HepG2 (cell line): ENCODE data around the gene CDKL2. TPM values are rescaled to one million over a fixed set of nuclear protein-coding genes. Genes with fewer than 3 reads are reported as not detected.

ENCODE experiments used
- ATAC-seq: fragments of 200-7000 bp; cut with Tn5 transposase; 3 replicates; pipeline ENCODE4 v1.9.1; 2020; ENCODE audit warnings: mild to moderate bottlenecking, moderate library complexity
- BruUV-seq: library from RNA; stranded (reverse); fragments of 400-500 nt; replicated peaks from 2 replicates; lab custom pipeline; 2021; lab: Mats Ljungman, UMichigan
- CTCF ChIA-PET: fragments of 300-600 bp; formaldehyde crosslinking; extraction: SDS; loops from one replicate; lab custom pipeline; 2021; ENCODE audit warnings: low total read pairs, inconsistent platforms, low intra/inter-chr PET ratio; lab: Yijun Ruan, JAX
- POLR2A ChIA-PET: fragments of 350-600 bp; sonication (Branson Sonifier 250); formaldehyde crosslinking; loops from one replicate; lab custom pipeline; 2020; ENCODE audit warnings: antibody characterized with exemption, inconsistent platforms; lab: Yijun Ruan, JAX
- DNase-seq: peaks from one replicate; pipeline ENCODE4 v3.0.0-alpha.2; 2015; ENCODE audit warnings: low spot score
- FAIRE-seq: peaks from 3 replicates; lab custom pipeline; 2011; peaks lifted over from hg19 to GRCh38; lab: Jason Lieb, UNC
- H2AFZ ChIP-seq: one replicate; pipeline ENCODE4 v1.6.1; 2011; ENCODE audit warnings: low read length, inconsistent platforms
- H3K27ac ChIP-seq: fragments of 300-600 bp; 3 replicates; pipeline ENCODE4 v1.8.0; 2011; ENCODE audit warnings: mixed run types, mild to moderate bottlenecking, mixed read lengths, low read length, inconsistent platforms; ENCODE audit not compliant: insufficient read depth; ENCODE audit errors: extremely low read length
- H3K27me3 ChIP-seq, 2 experiments: fragments of 200-600 bp in 1 of 2; 2 replicates in 1 of 2; 3 replicates in 1 of 2; pipeline versions ENCODE4 v1.6.0 to v1.8.0; 2011; ENCODE audit warnings: low read length in 2 of 2, mild to moderate bottlenecking in 2 of 2, moderate library complexity in 2 of 2, inconsistent platforms in 1 of 2; ENCODE audit not compliant: insufficient read depth in 2 of 2, control insufficient read depth in 1 of 2
- H3K36me3 ChIP-seq, 2 experiments: fragments of 200-600 bp in 1 of 2; replicated peaks in 1 of 2; 2 replicates in 1 of 2; 3 replicates in 1 of 2; pipeline versions ENCODE4 v1.5.1 to v1.8.0; 2011; ENCODE audit warnings: low read length in 2 of 2, inconsistent platforms in 1 of 2; ENCODE audit not compliant: insufficient read depth in 2 of 2, control insufficient read depth in 1 of 2
- H3K4me1 ChIP-seq: 2 replicates; pipeline ENCODE4 v1.5.1; 2012; ENCODE audit warnings: low read length, inconsistent platforms; ENCODE audit not compliant: insufficient read depth
- H3K4me2 ChIP-seq: 2 replicates; pipeline ENCODE4 v1.6.0; 2011; ENCODE audit warnings: low read depth, low read length, inconsistent platforms
- H3K4me3 ChIP-seq, 3 experiments: fragments of 200-600 bp in 1 of 3; sonication (generic), shearing (Covaris generic) in 1 of 3; replicated peaks in 1 of 3; 2 replicates each; pipeline ENCODE4 v1.5.1; 2011 to 2016; ENCODE audit warnings: low read length in 3 of 3, inconsistent platforms in 2 of 3, low read depth in 2 of 3, mild to moderate bottlenecking in 2 of 3, control low read depth in 1 of 3, mixed read lengths in 1 of 3; ENCODE audit not compliant: insufficient read depth in 1 of 3
- H3K79me2 ChIP-seq: one replicate; pipeline ENCODE4 v1.6.1; 2011; ENCODE audit warnings: low read length, inconsistent platforms; ENCODE audit not compliant: insufficient read depth
- H3K9ac ChIP-seq: 2 replicates; pipeline ENCODE4 v1.6.0; 2011; ENCODE audit warnings: mild to moderate bottlenecking, low read depth, low read length, inconsistent platforms; ENCODE audit not compliant: insufficient read depth
- H3K9me3 ChIP-seq: 2 replicates; pipeline ENCODE4 v1.5.1; 2012; ENCODE audit warnings: mild to moderate bottlenecking, low read length
- H4K20me1 ChIP-seq: 2 replicates; pipeline ENCODE4 v1.6.0; 2011; ENCODE audit warnings: inconsistent platforms, mild to moderate bottlenecking, low read length, moderate library complexity; ENCODE audit not compliant: insufficient read depth
- DMTF1 ChIP-seq: sonication (generic); formaldehyde crosslinking; IDR thresholded peaks from 2 replicates; pipeline ENCODE4 v1.4.0; 2020; ENCODE audit warnings: mild to moderate bottlenecking, missing genetic modification reagents
- MNT ChIP-seq: fragments of 450-650 bp; IDR thresholded peaks from 2 replicates; pipeline ENCODE4 v1.6.1; 2016
- ZBTB42 ChIP-seq: sonication (generic); formaldehyde crosslinking; IDR thresholded peaks from 2 replicates; pipeline ENCODE4 v1.5.0; 2020; ENCODE audit warnings: mild to moderate bottlenecking, missing genetic modification reagents
- WGBS: methylation state at CpG from one replicate; pipeline ENCODE4 v1.1.6; 2017; ENCODE audit warnings: low lambda C conversion rate; 5-methylcytosine and 5-hydroxymethylcytosine counted together
- in situ Hi-C: cut with HindIII; loops from 2 replicates; pipeline ENCODE4 v1.10.0; 2017; ENCODE audit warnings: low pct_unique_long_range_greater_than_20kb; ENCODE audit not compliant: extremely low pct_ligation_motif_present
- intact Hi-C: fragments of 100-400 bp; cut with micrococcal nuclease; formaldehyde crosslinking; loops from one replicate; pipeline ENCODE4 v1.10.0; 2022; ENCODE audit not compliant: unreplicated experiment
- polyA plus RNA-seq, 8 experiments: library from polyadenylated mRNA; depleted of rRNA in 3 of 8; stranded (reverse) in 7 of 8; unstranded in 1 of 8; fragments of >200 nt; fragmentation: Illumina TruSeq in 4 of 8; extraction: Trizol in 4 of 8; gene quantifications; 2 replicates each; pipeline versions ENCODE4 v1.2.1 to v1.2.3, GENCODE V29; 2011 to 2016; ENCODE audit warnings: low read depth in 4 of 8, missing spikeins in 1 of 8, mixed read lengths in 1 of 8; ENCODE audit not compliant: insufficient read depth in 1 of 8
- total RNA-seq, 5 experiments: library from RNA; depleted of rRNA; stranded (reverse); fragments of >200 nt; fragmentation: Illumina TruSeq; extraction: Trizol; gene quantifications; 2 replicates each; pipeline ENCODE4 v1.2.3, GENCODE V29; 2016; ENCODE audit warnings: low read depth in 1 of 5
- TF ChIP-seq, protein P1 (sequence below): sonication (generic); formaldehyde crosslinking; IDR thresholded peaks from 2 replicates; pipeline ENCODE4 v1.4.0; 2020; ENCODE audit warnings: missing genetic modification reagents, mild to moderate bottlenecking, borderline replicate concordance
- TF ChIP-seq, protein P2 (sequence below): sonication (generic); formaldehyde crosslinking; IDR thresholded peaks from 2 replicates; pipeline ENCODE4 v1.4.0; 2020; ENCODE audit warnings: missing genetic modification reagents

Gene CDKL2
- total and polyA plus RNA-seq, 2 of the 13 experiments (the other 11 are each of a cell fraction or from before 2014, with no cell fraction given), result not detected

DNA sequence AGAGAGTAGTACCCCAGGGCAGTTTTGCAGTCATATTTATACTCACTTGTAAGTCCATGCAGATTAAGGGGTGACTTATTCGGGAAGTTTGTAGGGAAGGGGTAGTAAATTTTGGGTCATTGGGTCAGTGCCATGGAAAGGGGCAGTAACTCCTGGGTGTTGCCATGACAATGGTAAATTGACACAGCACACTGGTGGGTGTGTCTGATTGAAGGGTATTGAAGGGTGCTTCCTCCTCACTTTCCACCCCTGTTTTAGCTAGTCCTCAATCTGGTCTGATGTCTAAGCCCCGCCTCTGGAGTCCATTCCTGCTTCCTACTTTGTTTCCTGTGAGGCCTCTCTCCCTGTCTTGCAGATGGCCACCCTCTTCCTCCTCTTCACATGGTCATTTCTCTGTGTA is 62.6 kb downstream of the CDKL2 start:
- Histone ChIP-seq H3K79me2 (no peaks in the 10 kb centered on the region), H3K36me3 (no peaks in the 10 kb centered on the region), H3K4me3 (no peak overlapping the region), H3K9ac (no peak overlapping the region), H4K20me1 (no peaks in the 10 kb centered on the region), H3K27ac (no peak overlapping the region), H3K4me1 (no peaks in the 10 kb centered on the region), H3K9me3 (no peaks in the 10 kb centered on the region), H2AFZ (no peak overlapping the region), H3K4me2 (no peak overlapping the region), H3K27me3 (peaks cover 1 to 7% of the 10 kb centered on the region in 2 experiments; a peak in 3 of 5 replicates)
- ChIA-PET POLR2A (no interaction called here), CTCF (no interaction called here)
- in situ Hi-C loops, result no loop called here
- no peak for FAIRE-seq
- no peak for ATAC-seq
- intact Hi-C loops, result no loop called here
- TF ChIP-seq, protein P1, sequence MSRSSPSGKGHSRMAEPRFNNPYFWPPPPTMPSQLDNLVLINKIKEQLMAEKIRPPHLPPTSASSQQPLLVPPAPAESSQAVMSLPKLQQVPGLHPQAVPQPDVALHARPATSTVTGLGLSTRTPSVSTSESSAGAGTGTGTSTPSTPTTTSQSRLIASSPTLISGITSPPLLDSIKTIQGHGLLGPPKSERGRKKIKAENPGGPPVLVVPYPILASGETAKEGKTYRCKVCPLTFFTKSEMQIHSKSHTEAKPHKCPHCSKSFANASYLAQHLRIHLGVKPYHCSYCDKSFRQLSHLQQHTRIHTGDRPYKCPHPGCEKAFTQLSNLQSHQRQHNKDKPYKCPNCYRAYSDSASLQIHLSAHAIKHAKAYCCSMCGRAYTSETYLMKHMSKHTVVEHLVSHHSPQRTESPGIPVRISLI, result no peak
- TF ChIP-seq ZBTB42 (CRISPR knock-in tag) (no peak), MNT (peak; percentile 65)
- BruUV-seq, result no TSS peak
- WGBS, result 0% methylated on average over 2 of the region's 2 CpGs
- DNase-seq, result no peak

DNA sequence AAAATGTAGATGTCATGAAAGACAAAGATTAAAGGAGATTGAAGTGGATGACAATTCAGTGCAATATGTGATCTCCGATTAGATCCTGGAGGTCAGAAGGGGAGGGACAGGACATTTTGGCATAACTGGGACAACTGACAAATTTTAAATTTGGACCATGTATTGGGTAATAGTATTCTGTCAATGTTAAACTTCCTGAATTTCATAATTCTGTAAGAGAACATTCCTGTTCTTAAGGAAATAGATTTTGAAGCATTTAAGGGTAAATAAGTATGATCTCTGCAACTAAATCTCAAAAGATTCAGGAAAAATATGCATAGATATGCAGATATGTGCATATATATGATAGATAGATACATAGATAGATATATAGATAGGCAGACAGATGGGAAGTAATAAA is 63.4 kb downstream of the CDKL2 start:
- no TSS peak for BruUV-seq
- ChIA-PET CTCF (no interaction called here), POLR2A (no interaction called here)
- 37% methylated on average over 1 of the region's 1 CpG for WGBS
- H3K79me2 ChIP-seq, result no peaks in the 10 kb centered on the region
- no peak overlapping the region for H3K4me3 ChIP-seq
- H4K20me1 ChIP-seq, result no peaks in the 10 kb centered on the region
- H3K27ac ChIP-seq, result no peak overlapping the region
- peaks cover 1 to 7% of the 10 kb centered on the region in 2 experiments; a peak in 3 of 5 replicates for H3K27me3 ChIP-seq
- H3K4me2 ChIP-seq, result no peak overlapping the region
- ATAC-seq (no peak), DNase-seq (no peak), FAIRE-seq (no peak)
- no peaks in the 10 kb centered on the region for H3K4me1 ChIP-seq
- H3K36me3 ChIP-seq, result no peaks in the 10 kb centered on the region
- H3K9me3 ChIP-seq, result no peaks in the 10 kb centered on the region
- in situ Hi-C loops, result no loop called here
- H3K9ac ChIP-seq, result no peak overlapping the region
- H2AFZ ChIP-seq, result no peak overlapping the region
- intact Hi-C loops, result no loop called here
- no peak for TF ChIP-seq DMTF1 (CRISPR knock-in tag)
- TF ChIP-seq, protein P2, sequence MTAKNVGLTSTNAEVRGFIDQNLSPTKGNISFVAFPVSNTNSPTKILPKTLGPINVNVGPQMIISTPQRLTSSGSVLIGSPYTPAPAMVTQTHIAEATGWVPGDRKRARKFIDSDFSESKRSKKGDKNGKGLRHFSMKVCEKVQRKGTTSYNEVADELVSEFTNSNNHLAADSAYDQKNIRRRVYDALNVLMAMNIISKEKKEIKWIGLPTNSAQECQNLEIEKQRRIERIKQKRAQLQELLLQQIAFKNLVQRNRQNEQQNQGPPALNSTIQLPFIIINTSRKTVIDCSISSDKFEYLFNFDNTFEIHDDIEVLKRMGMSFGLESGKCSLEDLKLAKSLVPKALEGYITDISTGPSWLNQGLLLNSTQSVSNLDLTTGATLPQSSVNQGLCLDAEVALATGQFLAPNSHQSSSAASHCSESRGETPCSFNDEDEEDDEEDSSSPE (CRISPR knock-in tag), result no peak
